Measurements from ENCODE around the gene NTSR2. TPM values are rescaled to one million over a fixed set of nuclear protein-coding genes. Genes with fewer than 3 reads are reported as not detected.

NTSR2 gene
- total RNA-seq, 2 experiments from 2014 or later: not detected

- H3K9me2 ChIP-seq (ENCODE audit: insufficient read depth, low read length): no peaks in the 10 kb centered on the region
- H3K4me2 ChIP-seq (ENCODE audit: low read length): no peak overlapping the region
- ChIA-PET POLR2A (interaction anchor here (0.6 kb wide), 1 partner anchor 504 kb away, joined by 3 read pairs; a partner anchor contains a TSS), CTCF (ENCODE audit: unreplicated experiment) (no interaction called here)
- no peak overlapping the region for H2AFZ ChIP-seq (ENCODE audit: low read length)
- H3K79me2 ChIP-seq (ENCODE audit: insufficient read depth, low read depth, low read length): no peaks in the 10 kb centered on the region
- intact Hi-C loops (cut with micrococcal nuclease; ENCODE audit: unreplicated experiment): no loop called here
- H3K36me3 ChIP-seq (ENCODE audit: insufficient read depth, low read length): no peaks in the 10 kb centered on the region
- no peaks in the 10 kb centered on the region for H4K20me1 ChIP-seq (ENCODE audit: insufficient read depth, low read length)
- no TSS peak for BruUV-seq (replicated peaks)
- TF ChIP-seq, protein P1, sequence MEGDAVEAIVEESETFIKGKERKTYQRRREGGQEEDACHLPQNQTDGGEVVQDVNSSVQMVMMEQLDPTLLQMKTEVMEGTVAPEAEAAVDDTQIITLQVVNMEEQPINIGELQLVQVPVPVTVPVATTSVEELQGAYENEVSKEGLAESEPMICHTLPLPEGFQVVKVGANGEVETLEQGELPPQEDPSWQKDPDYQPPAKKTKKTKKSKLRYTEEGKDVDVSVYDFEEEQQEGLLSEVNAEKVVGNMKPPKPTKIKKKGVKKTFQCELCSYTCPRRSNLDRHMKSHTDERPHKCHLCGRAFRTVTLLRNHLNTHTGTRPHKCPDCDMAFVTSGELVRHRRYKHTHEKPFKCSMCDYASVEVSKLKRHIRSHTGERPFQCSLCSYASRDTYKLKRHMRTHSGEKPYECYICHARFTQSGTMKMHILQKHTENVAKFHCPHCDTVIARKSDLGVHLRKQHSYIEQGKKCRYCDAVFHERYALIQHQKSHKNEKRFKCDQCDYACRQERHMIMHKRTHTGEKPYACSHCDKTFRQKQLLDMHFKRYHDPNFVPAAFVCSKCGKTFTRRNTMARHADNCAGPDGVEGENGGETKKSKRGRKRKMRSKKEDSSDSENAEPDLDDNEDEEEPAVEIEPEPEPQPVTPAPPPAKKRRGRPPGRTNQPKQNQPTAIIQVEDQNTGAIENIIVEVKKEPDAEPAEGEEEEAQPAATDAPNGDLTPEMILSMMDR (conservative IDR thresholded peaks at IDR 0.05; ENCODE audit: low read length): no peak
- no peak for TF ChIP-seq EZH2phosphoT487 (IDR thresholded peaks at IDR 0.05; ENCODE audit: borderline replicate concordance, low read depth, low read length)
- H3K27ac ChIP-seq (ENCODE audit: low read depth, low read length, poor library complexity, severe bottlenecking): no peak overlapping the region
- H3K9me3 ChIP-seq (ENCODE audit: low read length): no peaks in the 10 kb centered on the region
- no peak overlapping the region for H3K4me3 ChIP-seq (ENCODE audit: low read depth, low read length, poor library complexity, severe bottlenecking)
- H3K4me1 ChIP-seq (ENCODE audit: insufficient read depth, low read length, poor library complexity, severe bottlenecking): no peaks in the 10 kb centered on the region
- DNase-seq (ENCODE audit: low spot score): no peak
These were observed 33.3 kb downstream of the NTSR2 start for GRCh38 chr2:11636593-11637295.

DNA sequence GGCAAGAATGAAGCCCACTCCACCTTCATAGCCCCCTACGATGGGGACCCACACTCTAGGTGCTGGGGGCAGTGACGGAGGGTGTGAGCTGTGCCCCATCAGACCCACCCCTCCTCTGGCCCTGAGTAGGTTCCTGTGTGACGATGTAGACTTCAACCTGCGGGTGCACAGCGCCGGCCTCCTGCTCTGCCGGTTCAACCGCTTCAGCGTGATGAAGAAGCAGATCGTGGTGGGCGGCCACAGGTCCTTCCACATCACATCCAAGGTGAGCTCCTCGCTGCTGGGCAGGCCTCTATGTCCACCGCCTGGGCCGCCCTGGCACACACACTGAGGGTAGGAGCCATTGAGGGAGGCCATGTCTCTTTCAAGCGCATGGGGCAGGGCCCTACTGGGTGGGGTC is 34.9 kb downstream of the NTSR2 start:
- Histone ChIP-seq H3K79me2 (ENCODE audit: insufficient read depth, low read depth, low read length) (no peaks in the 10 kb centered on the region), H4K20me1 (ENCODE audit: insufficient read depth, low read length) (no peaks in the 10 kb centered on the region), H3K4me2 (ENCODE audit: low read length) (no peak overlapping the region), H3K27ac (ENCODE audit: low read depth, low read length, poor library complexity, severe bottlenecking) (no peak overlapping the region), H3K36me3 (ENCODE audit: insufficient read depth, low read length) (no peaks in the 10 kb centered on the region), H3K9me3 (ENCODE audit: low read length) (no peaks in the 10 kb centered on the region), H2AFZ (ENCODE audit: low read length) (no peak overlapping the region), H3K4me3 (ENCODE audit: low read depth, low read length, poor library complexity, severe bottlenecking) (no peak overlapping the region), H3K4me1 (ENCODE audit: insufficient read depth, low read length, poor library complexity, severe bottlenecking) (no peaks in the 10 kb centered on the region), H3K9me2 (ENCODE audit: insufficient read depth, low read length) (no peaks in the 10 kb centered on the region)
- CTCF ChIA-PET (ENCODE audit: unreplicated experiment): no interaction called here
- TF ChIP-seq, protein P1 (conservative IDR thresholded peaks at IDR 0.05; ENCODE audit: low read length): no peak
- TF ChIP-seq EZH2phosphoT487 (IDR thresholded peaks at IDR 0.05; ENCODE audit: borderline replicate concordance, low read depth, low read length): no peak
- intact Hi-C loops (cut with micrococcal nuclease; ENCODE audit: unreplicated experiment): no loop called here
- BruUV-seq (replicated peaks): no TSS peak
- no peak for DNase-seq (ENCODE audit: low spot score)
- POLR2A ChIA-PET: no interaction called here

GRCh38 chr2:11634584-11634983 is 35.4 kb downstream of the NTSR2 start:
- TF ChIP-seq EZH2phosphoT487 (IDR thresholded peaks at IDR 0.05; ENCODE audit: borderline replicate concordance, low read depth, low read length): no peak
- TF ChIP-seq, protein P1 (conservative IDR thresholded peaks at IDR 0.05; ENCODE audit: low read length): no peak
- Histone ChIP-seq H3K9me3 (ENCODE audit: low read length) (no peaks in the 10 kb centered on the region), H2AFZ (ENCODE audit: low read length) (no peak overlapping the region), H4K20me1 (ENCODE audit: insufficient read depth, low read length) (no peaks in the 10 kb centered on the region), H3K36me3 (ENCODE audit: insufficient read depth, low read length) (no peaks in the 10 kb centered on the region), H3K27ac (ENCODE audit: low read depth, low read length, poor library complexity, severe bottlenecking) (no peak overlapping the region), H3K4me2 (ENCODE audit: low read length) (no peak overlapping the region), H3K4me3 (ENCODE audit: low read depth, low read length, poor library complexity, severe bottlenecking) (no peak overlapping the region), H3K9me2 (ENCODE audit: insufficient read depth, low read length) (no peaks in the 10 kb centered on the region), H3K79me2 (ENCODE audit: insufficient read depth, low read depth, low read length) (no peaks in the 10 kb centered on the region), H3K4me1 (ENCODE audit: insufficient read depth, low read length, poor library complexity, severe bottlenecking) (no peaks in the 10 kb centered on the region)
- ChIA-PET POLR2A (no interaction called here), CTCF (ENCODE audit: unreplicated experiment) (no interaction called here)
- BruUV-seq (replicated peaks): no TSS peak
- intact Hi-C loops (cut with micrococcal nuclease; ENCODE audit: unreplicated experiment): no loop called here
- no peak for DNase-seq (ENCODE audit: low spot score)

All from OCI-LY7 (cell line).